Dedifferentiated amniotic fluid mesenchymal stem cell (primary cell): ENCODE data around the gene RAPGEF4.
"Not testable (repeated sequence)": the region's sequence is repeated elsewhere in the genome, so short reads cannot be mapped to it uniquely, and the experiment has no call there.

ENCODE experiments used
- DNase-seq: peaks from one replicate; pipeline ENCODE4 v3.0.0-alpha.2; 2016; ENCODE audit errors: extremely low spot score

RAPGEF4 gene

GRCh38 chr2:172774302-172774701, 38.7 kb downstream of the RAPGEF4 start:
- DNase-seq: no peak

GRCh38 chr2:172775319-172775718, 39.7 kb downstream of the RAPGEF4 start:
- DNase-seq: no peak

GRCh38 chr2:172777431-172777830, 41.8 kb downstream of the RAPGEF4 start:
- no peak for DNase-seq

DNA sequence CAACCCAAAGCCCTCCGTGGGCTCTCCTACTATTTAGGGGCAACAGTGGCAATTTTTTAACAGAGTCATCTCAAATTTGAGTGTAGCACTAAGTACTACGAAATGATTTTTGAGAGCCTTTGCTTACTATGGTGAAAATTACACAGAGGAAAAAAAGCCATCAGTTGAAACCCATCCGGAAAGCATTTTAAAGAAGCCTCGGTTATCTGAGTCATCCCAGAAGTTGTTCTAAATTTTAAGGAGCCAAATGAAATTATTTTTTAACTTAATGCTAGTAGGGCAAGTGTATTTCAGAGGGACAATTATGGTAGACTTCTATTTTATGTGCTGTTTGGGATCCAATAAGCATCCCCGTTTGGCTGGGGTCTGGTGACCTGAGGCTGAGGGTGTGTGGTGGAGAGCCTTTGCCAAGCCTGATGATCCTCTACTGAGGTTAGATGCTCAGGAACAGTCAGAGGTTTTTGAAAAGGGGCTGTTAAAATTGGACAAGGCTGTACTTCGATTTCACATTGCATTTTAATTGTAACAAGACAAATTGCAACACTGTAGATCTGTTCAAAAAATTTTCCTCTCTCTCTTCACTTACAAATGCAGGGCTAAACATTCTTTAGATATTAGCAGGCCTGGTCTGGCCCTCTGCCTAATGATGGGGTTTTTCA, 47.0 kb downstream of the RAPGEF4 start:
- DNase-seq: peak; percentile 72

DNA sequence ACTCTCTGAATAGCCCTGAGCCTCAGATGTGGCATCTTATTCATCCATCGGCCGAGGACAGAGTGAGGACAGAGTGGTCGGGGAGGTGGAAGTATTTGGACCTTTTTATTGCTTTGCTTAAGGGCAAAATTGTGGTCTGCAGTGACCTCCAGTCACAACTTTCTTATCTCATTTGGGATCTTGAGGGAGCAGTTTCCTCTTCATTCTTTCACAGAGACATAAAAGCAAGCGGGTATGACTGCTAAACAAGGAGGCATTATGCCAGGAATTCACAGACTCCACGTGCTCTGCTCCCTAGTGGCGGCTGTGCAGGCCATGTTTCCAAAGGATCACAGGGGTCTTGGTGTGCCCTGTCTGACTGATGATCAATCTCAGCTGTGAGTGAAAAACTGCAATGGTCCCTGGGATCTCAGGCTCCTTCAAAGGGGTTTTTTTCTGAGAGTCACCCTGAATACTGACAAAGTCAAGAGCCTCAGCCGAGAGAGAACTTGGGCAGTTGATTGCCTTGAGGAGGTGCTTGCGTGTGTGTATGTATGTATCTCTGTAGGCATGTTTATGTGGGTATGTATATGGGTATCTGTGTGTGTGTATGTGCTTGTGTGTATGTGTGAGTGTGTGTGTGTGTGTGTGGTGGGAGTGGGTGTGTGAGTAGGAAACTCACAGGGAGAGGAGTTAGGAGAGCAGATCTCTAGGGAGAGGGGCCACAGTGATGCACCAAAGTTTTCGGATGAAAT, 47.7 kb downstream of the RAPGEF4 start:
- DNase-seq: peak; percentile 66

- DNase-seq: no peak
These were observed 53.2 kb downstream of the RAPGEF4 start for GRCh38 chr2:172788871-172789270.

DNA sequence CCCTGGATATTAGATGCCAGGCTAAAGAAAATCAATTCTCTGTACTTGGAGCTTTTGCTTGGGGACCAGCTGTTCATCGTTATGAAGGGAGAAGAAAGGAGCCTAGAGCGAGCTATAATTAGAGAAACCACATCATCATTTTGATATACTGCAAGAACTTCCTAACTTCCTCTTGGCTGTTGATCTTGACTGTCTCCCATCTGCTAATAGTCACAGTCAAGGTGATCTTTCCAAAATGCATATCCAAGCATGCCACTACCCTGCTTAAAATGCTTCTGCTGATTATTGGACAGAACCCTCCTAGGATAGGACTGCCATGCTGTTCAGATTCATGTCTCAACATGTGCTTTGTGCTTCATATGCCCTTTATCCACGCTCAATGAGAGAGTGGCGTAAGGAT, 54.8 kb downstream of the RAPGEF4 start:
- no peak for DNase-seq

- DNase-seq: no peak
These were observed 56.3 kb downstream of the RAPGEF4 start for GRCh38 chr2:172791953-172792352.

DNA sequence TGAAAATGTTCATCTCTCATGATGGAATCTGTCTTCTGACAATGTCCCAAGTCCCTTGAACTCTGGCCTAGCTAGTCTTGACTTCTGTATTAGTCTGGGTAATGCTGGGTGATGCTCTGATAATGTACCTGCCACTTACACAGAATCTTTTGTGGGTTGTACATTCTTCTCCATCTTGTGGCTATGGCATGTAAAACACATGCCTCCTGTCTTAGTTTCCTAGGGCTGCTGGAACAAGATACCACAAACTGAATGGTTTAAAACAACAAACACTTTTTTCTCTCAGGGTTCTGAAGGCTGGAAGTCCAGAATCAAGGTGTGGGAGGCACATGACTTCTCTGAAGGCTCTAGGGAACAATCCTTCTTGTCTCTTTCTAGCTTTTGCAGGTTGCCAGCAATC, 57.1 kb downstream of the RAPGEF4 start:
- no peak for DNase-seq

DNA sequence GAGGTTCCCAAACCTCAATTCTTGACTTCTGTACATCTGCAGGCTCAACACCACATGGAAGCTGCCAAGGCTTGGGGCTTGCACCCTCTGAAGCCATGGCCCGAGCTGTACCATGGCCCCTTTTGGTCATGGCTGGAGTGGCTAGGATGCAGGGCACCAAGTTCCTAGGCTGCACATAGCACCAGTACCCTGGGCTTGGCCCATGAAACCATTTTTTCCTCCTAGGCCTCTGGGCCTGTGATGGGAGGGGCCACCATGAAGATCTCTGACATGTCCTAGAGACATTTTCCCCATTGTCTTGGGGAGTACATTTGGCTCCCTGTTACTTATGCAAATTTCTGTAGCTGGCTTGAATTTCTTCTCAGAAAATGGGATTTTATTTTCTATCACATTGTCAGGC, 67.7 kb downstream of the RAPGEF4 start:
- not testable (repeated sequence) for DNase-seq

DNA sequence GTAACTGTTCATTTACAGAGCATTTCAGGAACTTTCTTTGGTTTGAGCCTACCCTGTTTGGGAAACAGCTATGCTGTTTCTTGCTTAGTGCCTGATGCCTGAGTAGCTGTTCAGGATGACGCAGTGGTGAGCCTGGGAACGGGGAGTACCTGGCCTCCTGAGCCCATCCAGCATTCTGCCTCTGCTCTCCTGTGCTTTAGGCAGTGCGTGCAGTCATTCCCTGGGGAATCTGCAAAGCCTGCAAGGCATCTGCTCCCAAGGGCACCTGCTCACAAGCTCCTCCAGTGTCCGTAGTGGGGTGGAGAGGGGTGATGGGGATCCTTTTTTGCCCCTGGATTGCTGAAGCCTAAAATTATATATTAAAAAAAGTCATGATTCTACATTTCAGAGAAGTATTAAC, 68.8 kb downstream of the RAPGEF4 start:
- DNase-seq: no peak

- peak; percentile 54 for DNase-seq
These were observed 70.8 kb downstream of the RAPGEF4 start for GRCh38 chr2:172806493-172806892.

DNA sequence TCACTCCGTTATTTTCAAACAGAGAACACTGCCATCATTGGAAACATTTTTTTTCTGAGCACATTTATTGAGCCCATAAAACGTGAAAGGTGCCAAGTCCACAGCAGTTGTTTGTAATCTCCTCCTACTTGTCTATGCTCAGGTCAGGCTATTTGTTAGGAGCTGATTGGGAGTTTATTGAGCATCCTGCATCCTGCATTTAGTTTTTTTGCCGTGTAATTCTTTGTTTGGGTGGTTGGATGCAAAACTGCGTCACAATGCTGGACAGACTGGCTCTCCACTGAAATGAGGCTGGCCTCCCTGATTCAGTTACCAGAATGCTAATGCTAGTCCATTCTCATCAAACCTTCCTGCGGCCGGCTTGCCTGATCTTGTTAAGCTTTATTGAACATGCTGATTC, 71.4 kb downstream of the RAPGEF4 start:
- no peak for DNase-seq

GRCh38 chr2:172808156-172808555, 72.5 kb downstream of the RAPGEF4 start:
- DNase-seq: no peak

DNA sequence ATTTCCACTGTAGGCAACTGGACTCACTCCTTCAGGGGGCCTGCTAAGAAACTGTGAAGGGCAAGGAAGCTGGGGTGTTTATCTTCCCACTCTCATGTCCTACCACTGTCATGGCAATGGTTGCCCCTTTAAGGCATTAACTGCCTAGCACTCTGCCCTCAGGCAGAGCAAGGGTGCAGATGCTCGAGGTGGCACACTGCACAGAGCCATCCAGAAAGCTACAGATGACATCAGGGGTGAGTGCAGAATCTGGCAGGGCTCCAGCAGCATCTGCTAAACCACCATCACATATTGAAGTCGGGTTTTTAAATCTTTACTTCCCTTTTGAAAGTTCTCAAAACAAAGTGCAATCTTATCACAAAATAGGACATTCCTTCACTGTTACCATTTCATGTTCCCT, 75.4 kb downstream of the RAPGEF4 start:
- no peak for DNase-seq

GRCh38 chr2:172812158-172812744, 76.6 kb downstream of the RAPGEF4 start:
- DNase-seq: no peak

- no peak for DNase-seq
These were observed 77.8 kb downstream of the RAPGEF4 start for GRCh38 chr2:172813314-172813888.

DNA sequence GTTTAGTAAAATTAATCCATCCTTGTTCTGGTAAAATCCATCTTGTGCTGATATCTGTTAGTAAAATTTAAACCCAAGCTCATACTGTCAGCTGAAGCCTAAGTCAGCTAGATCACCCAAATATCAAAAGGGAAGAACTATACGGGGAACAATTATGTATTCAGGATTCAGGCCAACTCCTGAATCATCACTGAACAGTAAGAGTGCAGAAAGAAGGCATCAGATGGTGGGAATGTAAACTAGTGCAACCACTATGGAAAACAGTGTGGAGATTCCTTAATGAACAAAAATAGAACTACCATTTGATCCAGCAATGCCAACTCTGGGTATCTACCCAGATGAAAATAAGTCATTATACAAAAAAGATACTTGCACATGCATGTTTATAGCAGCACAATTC, 81.8 kb downstream of the RAPGEF4 start:
- DNase-seq: no peak

- no peak for DNase-seq
These were observed 84.3 kb downstream of the RAPGEF4 start for GRCh38 chr2:172819943-172820342.

DNA sequence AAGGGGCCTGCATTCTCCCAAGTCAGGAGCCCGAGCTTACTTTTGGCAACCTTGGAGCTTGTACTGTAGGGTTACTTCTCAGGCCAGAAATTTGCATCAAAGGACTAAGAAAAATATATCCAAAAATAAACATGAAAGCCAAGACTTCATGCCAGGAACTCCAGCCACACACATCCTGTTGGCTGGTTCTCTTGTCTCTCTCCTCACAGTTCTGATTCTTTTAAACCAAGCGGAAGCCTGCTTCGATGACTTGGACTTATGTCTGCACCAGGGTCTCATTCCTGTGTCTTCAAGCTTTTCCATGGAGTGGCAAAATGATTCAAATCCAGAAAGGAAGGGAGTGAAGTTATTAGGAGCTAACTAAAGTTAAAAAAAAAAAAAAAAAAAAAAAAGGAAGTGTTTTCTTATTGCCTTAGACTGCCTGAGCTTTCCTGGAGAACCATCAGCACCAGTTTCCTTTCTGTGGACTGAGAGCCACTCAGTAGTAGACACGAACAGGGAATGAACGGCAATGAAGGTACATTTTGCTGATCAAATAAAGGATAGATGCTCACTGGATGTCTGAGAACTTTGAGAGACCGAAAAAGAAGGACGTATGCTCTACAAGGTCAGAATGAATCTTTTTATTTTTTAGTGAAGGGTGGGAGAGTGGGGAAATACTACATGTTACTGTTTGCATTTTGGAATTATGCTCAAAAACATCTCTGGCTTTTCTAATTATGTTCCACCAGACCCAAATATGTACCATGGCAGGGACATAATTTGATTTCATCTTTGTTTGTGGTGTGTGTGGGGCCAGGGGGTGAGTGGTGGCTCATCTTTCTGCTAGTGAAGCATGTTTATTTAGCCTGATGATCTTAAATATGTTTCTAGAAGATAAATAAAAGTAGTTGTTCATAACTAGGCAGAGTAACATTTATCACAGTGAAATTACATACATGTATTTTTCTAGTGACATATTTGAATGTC, 86.0 kb downstream of the RAPGEF4 start:
- no peak for DNase-seq

GRCh38 chr2:172822585-172822984, 86.9 kb downstream of the RAPGEF4 start:
- no peak for DNase-seq
